Measurements from ENCODE around the gene FASN.

DNA sequence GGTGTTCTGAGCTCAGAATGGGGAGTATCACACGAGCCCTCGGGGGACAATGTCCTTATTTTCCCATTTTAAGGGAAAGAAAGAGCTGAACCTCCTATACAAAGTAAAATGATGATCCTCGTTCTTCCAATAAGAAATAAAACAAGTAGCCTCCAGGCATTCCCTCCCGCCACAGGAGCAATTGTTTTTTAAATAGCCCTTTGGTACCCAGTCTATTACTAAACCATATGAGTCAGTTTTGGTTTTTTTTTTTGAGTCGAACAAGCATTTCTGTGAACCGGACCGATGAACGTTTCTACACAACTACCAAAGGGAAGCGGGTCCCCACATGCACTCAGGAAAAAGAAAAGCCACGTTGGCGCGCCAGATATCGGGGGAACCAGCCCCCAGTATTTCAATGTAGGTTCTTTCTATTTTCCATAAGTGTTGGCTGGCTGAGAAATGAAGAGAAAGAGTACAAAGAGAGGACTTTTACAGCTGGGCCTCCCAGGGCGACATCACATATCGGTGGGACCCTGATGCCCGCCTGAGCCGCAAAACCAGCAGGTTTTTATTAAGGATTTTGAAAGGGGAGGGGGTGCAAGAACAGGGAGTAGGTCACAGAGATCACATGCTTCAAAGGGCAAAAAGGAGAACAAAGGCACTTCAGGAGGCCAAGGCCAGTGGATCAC is 56.8 kb downstream of the FASN start:
- no peak for TF ChIP-seq GATA2 (IDR thresholded peaks at IDR 0.05; ENCODE audit: low read depth, low read length)
- no peak for TF ChIP-seq GATA3 (IDR thresholded peaks at IDR 0.05; ENCODE audit: low read depth, low read length)
